ENCODE measurements around the gene SPATA31D1.

SPATA31D1 gene

GRCh38 chr9:81971727-81972126, 16.8 kb upstream of the SPATA31D1 start:
- no peak for TF ChIP-seq CTCF (IDR thresholded peaks at IDR 0.05; ENCODE audit: insufficient read depth, missing control alignments)
- DNase-seq (ENCODE audit: insufficient read length, low spot score), result no peak
- FAIRE-seq, result no peak

GRCh38 chr9:81974764-81975163, 13.8 kb upstream of the SPATA31D1 start:
- DNase-seq (ENCODE audit: insufficient read length, low spot score) (no peak), FAIRE-seq (no peak)
- no peak for TF ChIP-seq CTCF (IDR thresholded peaks at IDR 0.05; ENCODE audit: insufficient read depth, missing control alignments)

DNA sequence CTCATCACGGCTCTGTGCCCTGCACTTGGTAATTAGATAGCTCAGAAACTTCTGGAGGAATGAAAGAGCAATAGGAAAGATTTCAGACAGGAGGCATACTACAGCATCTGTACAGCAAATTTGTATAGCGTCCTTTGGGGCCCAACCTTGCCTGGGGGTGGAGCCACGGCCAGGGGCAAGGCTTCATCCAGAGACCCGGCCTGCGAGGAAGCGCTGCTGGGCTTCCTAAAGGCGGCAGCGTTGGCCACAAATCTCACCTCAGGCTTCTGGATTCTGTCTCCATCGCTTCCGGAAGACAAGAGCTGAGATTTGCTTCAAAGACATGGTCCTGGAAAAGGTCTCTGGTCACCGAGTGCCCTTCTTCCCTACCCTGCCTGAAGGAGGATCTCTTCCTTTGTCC, 12.2 kb upstream of the SPATA31D1 start:
- FAIRE-seq (no peak), DNase-seq (ENCODE audit: insufficient read length, low spot score) (no peak)
- TF ChIP-seq CTCF (IDR thresholded peaks at IDR 0.05; ENCODE audit: insufficient read depth, missing control alignments), result no peak

DNA sequence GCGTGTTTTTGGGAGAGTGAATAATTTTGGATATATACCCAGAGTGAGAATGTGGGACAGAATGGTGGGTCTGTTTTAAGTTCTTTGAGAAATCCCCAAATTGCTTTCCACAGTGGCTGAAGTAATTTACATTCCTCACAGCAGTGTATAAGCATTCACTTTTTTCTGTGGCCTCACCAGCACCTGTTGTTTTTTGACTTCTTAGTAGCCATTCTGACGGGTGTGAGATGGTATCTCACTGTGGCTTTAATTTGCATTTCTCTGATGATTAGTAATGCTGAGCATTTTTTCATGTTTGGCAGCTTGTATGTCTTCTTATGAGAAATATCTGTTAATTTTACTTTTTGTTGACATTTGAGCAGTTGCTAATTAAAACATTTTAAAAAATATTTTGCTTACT, 9.4 kb upstream of the SPATA31D1 start:
- DNase-seq (ENCODE audit: insufficient read length, low spot score) (no peak), FAIRE-seq (no peak)
- no peak for TF ChIP-seq CTCF (IDR thresholded peaks at IDR 0.05; ENCODE audit: insufficient read depth, missing control alignments)

- no peak for DNase-seq (ENCODE audit: insufficient read length, low spot score)
- TF ChIP-seq CTCF (IDR thresholded peaks at IDR 0.05; ENCODE audit: insufficient read depth, missing control alignments), result no peak
- FAIRE-seq, result no peak
Observed at GRCh38 chr9:81980568-81980967, 8.0 kb upstream of the SPATA31D1 start.

GRCh38 chr9:81981883-81982282, 6.7 kb upstream of the SPATA31D1 start:
- FAIRE-seq, result no peak
- no peak for DNase-seq (ENCODE audit: insufficient read length, low spot score)
- TF ChIP-seq CTCF (IDR thresholded peaks at IDR 0.05; ENCODE audit: insufficient read depth, missing control alignments), result no peak

- TF ChIP-seq CTCF (IDR thresholded peaks at IDR 0.05; ENCODE audit: insufficient read depth, missing control alignments), result no peak
- FAIRE-seq, result no peak
- DNase-seq (ENCODE audit: insufficient read length, low spot score), result no peak
Observed at GRCh38 chr9:81984928-81985327, 3.6 kb upstream of the SPATA31D1 start.
